ENCODE measurements around the gene MCCC1. TPM values are rescaled to one million over a fixed set of nuclear protein-coding genes. Genes with fewer than 3 reads are reported as not detected.
"Not testable (repeated sequence)": the region's sequence is repeated elsewhere in the genome, so short reads cannot be mapped to it uniquely, and the experiment has no call there.

MCCC1 gene
- total and polyA plus RNA-seq, 2 donors = 22.0 to 43.1 TPM

GRCh38 chr3:183109847-183110246 is 10.6 kb upstream of the MCCC1 start:
- not testable (repeated sequence) for DNase-seq (ENCODE audit: low read depth in 6 of 9, low spot score in 9 of 9); H3K4me3 ChIP-seq (ENCODE audit: low read length in 2 of 2)
- 97% methylated on average over 1 of the region's 1 CpG for WGBS

GRCh38 chr3:183108470-183108869 is 9.2 kb upstream of the MCCC1 start:
- H3K27me3 ChIP-seq (ENCODE audit: control insufficient read depth in 2 of 2, insufficient read depth in 1 of 2, low read length in 1 of 2) = no peaks in the 10 kb centered on the region
- no peaks in the 10 kb centered on the region for H3K4me1 ChIP-seq (ENCODE audit: control insufficient read depth in 2 of 2, insufficient read depth in 2 of 2, low read length in 2 of 2)
- no peak overlapping the region for H3K4me3 ChIP-seq (ENCODE audit: low read length in 2 of 2)
- H3K9me3 ChIP-seq (ENCODE audit: control insufficient read depth in 2 of 2, insufficient read depth in 1 of 2, low read length in 1 of 2) = peaks cover 0 to 5% of the 10 kb centered on the region in 2 donors
- no peak for DNase-seq (ENCODE audit: low read depth in 6 of 9, low spot score in 9 of 9)
- WGBS = 94% methylated on average over 4 of the region's 4 CpGs
- no peaks in the 10 kb centered on the region for H3K36me3 ChIP-seq (ENCODE audit: control insufficient read depth in 2 of 2, insufficient read depth in 2 of 2, low read length in 1 of 2)
- no peak overlapping the region for H3K27ac ChIP-seq (ENCODE audit: low read depth in 1 of 2, low read length in 1 of 2)

More at GRCh38 chr3:183109847-183110246, 10.6 kb upstream of the MCCC1 start:
- H3K4me1 ChIP-seq (ENCODE audit: control insufficient read depth in 2 of 2, insufficient read depth in 2 of 2, low read length in 2 of 2); H3K27ac ChIP-seq (ENCODE audit: low read depth in 1 of 2, low read length in 1 of 2); H3K27me3 ChIP-seq (ENCODE audit: control insufficient read depth in 2 of 2, insufficient read depth in 1 of 2, low read length in 1 of 2); H3K9me3 ChIP-seq (ENCODE audit: control insufficient read depth in 2 of 2, insufficient read depth in 1 of 2, low read length in 1 of 2); H3K36me3 ChIP-seq (ENCODE audit: control insufficient read depth in 2 of 2, insufficient read depth in 2 of 2, low read length in 1 of 2): not testable (repeated sequence)

- WGBS = 45% methylated on average over 2 of the region's 2 CpGs
- no peaks in the 10 kb centered on the region for H3K4me1 ChIP-seq (ENCODE audit: control insufficient read depth in 2 of 2, insufficient read depth in 2 of 2, low read length in 2 of 2)
- no peak overlapping the region for H3K27ac ChIP-seq (ENCODE audit: low read depth in 1 of 2, low read length in 1 of 2)
- H3K36me3 ChIP-seq (ENCODE audit: control insufficient read depth in 2 of 2, insufficient read depth in 2 of 2, low read length in 1 of 2) = no peaks in the 10 kb centered on the region
- no peak for DNase-seq (ENCODE audit: low read depth in 6 of 9, low spot score in 9 of 9)
- peaks cover 0 to 5% of the 10 kb centered on the region in 2 donors for H3K9me3 ChIP-seq (ENCODE audit: control insufficient read depth in 2 of 2, insufficient read depth in 1 of 2, low read length in 1 of 2)
- no peaks in the 10 kb centered on the region for H3K27me3 ChIP-seq (ENCODE audit: control insufficient read depth in 2 of 2, insufficient read depth in 1 of 2, low read length in 1 of 2)
- no peak overlapping the region for H3K4me3 ChIP-seq (ENCODE audit: low read length in 2 of 2)
Measured at GRCh38 chr3:183108001-183108449, 8.7 kb upstream of the MCCC1 start.

- not testable (repeated sequence) for H3K4me3 ChIP-seq (ENCODE audit: low read length in 2 of 2); H3K9me3 ChIP-seq (ENCODE audit: control insufficient read depth in 2 of 2, insufficient read depth in 1 of 2, low read length in 1 of 2); H3K27ac ChIP-seq (ENCODE audit: low read depth in 1 of 2, low read length in 1 of 2); H3K36me3 ChIP-seq (ENCODE audit: control insufficient read depth in 2 of 2, insufficient read depth in 2 of 2, low read length in 1 of 2); H3K4me1 ChIP-seq (ENCODE audit: control insufficient read depth in 2 of 2, insufficient read depth in 2 of 2, low read length in 2 of 2); DNase-seq (ENCODE audit: low read depth in 6 of 9, low spot score in 9 of 9); H3K27me3 ChIP-seq (ENCODE audit: control insufficient read depth in 2 of 2, insufficient read depth in 1 of 2, low read length in 1 of 2)
- WGBS = 98% methylated on average over 4 of the region's 4 CpGs
Measured at GRCh38 chr3:183107372-183107771, 8.1 kb upstream of the MCCC1 start.

GRCh38 chr3:183106635-183107034 is 7.3 kb upstream of the MCCC1 start:
- WGBS = 96% methylated on average over 6 of the region's 6 CpGs

GRCh38 chr3:183103950-183104349 is 4.7 kb upstream of the MCCC1 start:
- H3K4me3 ChIP-seq (ENCODE audit: low read length in 2 of 2); H3K27ac ChIP-seq (ENCODE audit: low read depth in 1 of 2, low read length in 1 of 2); DNase-seq (ENCODE audit: low read depth in 6 of 9, low spot score in 9 of 9); H3K27me3 ChIP-seq (ENCODE audit: control insufficient read depth in 2 of 2, insufficient read depth in 1 of 2, low read length in 1 of 2); H3K9me3 ChIP-seq (ENCODE audit: control insufficient read depth in 2 of 2, insufficient read depth in 1 of 2, low read length in 1 of 2); H3K4me1 ChIP-seq (ENCODE audit: control insufficient read depth in 2 of 2, insufficient read depth in 2 of 2, low read length in 2 of 2); H3K36me3 ChIP-seq (ENCODE audit: control insufficient read depth in 2 of 2, insufficient read depth in 2 of 2, low read length in 1 of 2): not testable (repeated sequence)
- 98% methylated on average over 28 of the region's 28 CpGs for WGBS

More at GRCh38 chr3:183106635-183107034, 7.3 kb upstream of the MCCC1 start:
- Histone ChIP-seq H3K27me3 (ENCODE audit: control insufficient read depth in 2 of 2, insufficient read depth in 1 of 2, low read length in 1 of 2) (no peaks in the 10 kb centered on the region), H3K27ac (ENCODE audit: low read depth in 1 of 2, low read length in 1 of 2) (no peak overlapping the region), H3K4me3 (ENCODE audit: low read length in 2 of 2) (no peak overlapping the region), H3K36me3 (ENCODE audit: control insufficient read depth in 2 of 2, insufficient read depth in 2 of 2, low read length in 1 of 2) (no peaks in the 10 kb centered on the region), H3K4me1 (ENCODE audit: control insufficient read depth in 2 of 2, insufficient read depth in 2 of 2, low read length in 2 of 2) (no peaks in the 10 kb centered on the region), H3K9me3 (ENCODE audit: control insufficient read depth in 2 of 2, insufficient read depth in 1 of 2, low read length in 1 of 2) (peaks cover 0 to 5% of the 10 kb centered on the region in 2 donors)
- no peak for DNase-seq (ENCODE audit: low read depth in 6 of 9, low spot score in 9 of 9)

GRCh38 chr3:183101040-183101439 is 1.7 kb upstream of the MCCC1 start:
- H3K9me3 ChIP-seq (ENCODE audit: control insufficient read depth in 2 of 2, insufficient read depth in 1 of 2, low read length in 1 of 2); H3K27ac ChIP-seq (ENCODE audit: low read depth in 1 of 2, low read length in 1 of 2); H3K27me3 ChIP-seq (ENCODE audit: control insufficient read depth in 2 of 2, insufficient read depth in 1 of 2, low read length in 1 of 2); H3K36me3 ChIP-seq (ENCODE audit: control insufficient read depth in 2 of 2, insufficient read depth in 2 of 2, low read length in 1 of 2); DNase-seq (ENCODE audit: low read depth in 6 of 9, low spot score in 9 of 9); H3K4me3 ChIP-seq (ENCODE audit: low read length in 2 of 2): not testable (repeated sequence)
- H3K4me1 ChIP-seq (ENCODE audit: control insufficient read depth in 2 of 2, insufficient read depth in 2 of 2, low read length in 2 of 2) = peaks cover 0 to 14% of the 10 kb centered on the region in 2 donors
- WGBS = 96% methylated on average over 17 of the region's 24 CpGs

- peaks cover 0 to 4% of the 10 kb centered on the region in 2 donors for H3K9me3 ChIP-seq (ENCODE audit: control insufficient read depth in 2 of 2, insufficient read depth in 1 of 2, low read length in 1 of 2)
- no peak overlapping the region for H3K27ac ChIP-seq (ENCODE audit: low read depth in 1 of 2, low read length in 1 of 2)
- no peak for DNase-seq (ENCODE audit: low read depth in 6 of 9, low spot score in 9 of 9)
- peaks cover 0 to 4% of the 10 kb centered on the region in 2 donors for H3K36me3 ChIP-seq (ENCODE audit: control insufficient read depth in 2 of 2, insufficient read depth in 2 of 2, low read length in 1 of 2)
- WGBS = over 99% methylated on average over 6 of the region's 6 CpGs
- H3K4me1 ChIP-seq (ENCODE audit: control insufficient read depth in 2 of 2, insufficient read depth in 2 of 2, low read length in 2 of 2) = peaks cover 0 to 14% of the 10 kb centered on the region in 2 donors
- H3K27me3 ChIP-seq (ENCODE audit: control insufficient read depth in 2 of 2, insufficient read depth in 1 of 2, low read length in 1 of 2) = no peaks in the 10 kb centered on the region
- H3K4me3 ChIP-seq (ENCODE audit: low read length in 2 of 2) = no peak overlapping the region
Measured at GRCh38 chr3:183100376-183100775, 1.1 kb upstream of the MCCC1 start.

- 0% methylated on average over 1 of the region's 1 CpG for WGBS
- Histone ChIP-seq H3K27me3 (ENCODE audit: control insufficient read depth in 2 of 2, insufficient read depth in 1 of 2, low read length in 1 of 2) (no peaks in the 10 kb centered on the region), H3K36me3 (ENCODE audit: control insufficient read depth in 2 of 2, insufficient read depth in 2 of 2, low read length in 1 of 2) (peaks cover 0 to 4% of the 10 kb centered on the region in 2 donors), H3K27ac (ENCODE audit: low read depth in 1 of 2, low read length in 1 of 2) (peak overlapping the region; percentile 64 to 65), H3K9me3 (ENCODE audit: control insufficient read depth in 2 of 2, insufficient read depth in 1 of 2, low read length in 1 of 2) (peaks cover 0 to 4% of the 10 kb centered on the region in 2 donors), H3K4me1 (ENCODE audit: control insufficient read depth in 2 of 2, insufficient read depth in 2 of 2, low read length in 2 of 2) (peaks cover 0 to 14% of the 10 kb centered on the region in 2 donors), H3K4me3 (ENCODE audit: low read length in 2 of 2) (peak overlapping the region; percentile 90 to 96)
- no peak for DNase-seq (ENCODE audit: low read depth in 6 of 9, low spot score in 9 of 9)
Measured at GRCh38 chr3:183099838-183100204, 525 bp upstream of the MCCC1 start.

Measured in thymus (tissue), 11 donors.